Measurements from ENCODE around the gene SDK1. TPM values are rescaled to one million over a fixed set of nuclear protein-coding genes. Genes with fewer than 3 reads are reported as not detected.

Gene SDK1
- total RNA-seq, 1 donor = 0.36 TPM

DNA sequence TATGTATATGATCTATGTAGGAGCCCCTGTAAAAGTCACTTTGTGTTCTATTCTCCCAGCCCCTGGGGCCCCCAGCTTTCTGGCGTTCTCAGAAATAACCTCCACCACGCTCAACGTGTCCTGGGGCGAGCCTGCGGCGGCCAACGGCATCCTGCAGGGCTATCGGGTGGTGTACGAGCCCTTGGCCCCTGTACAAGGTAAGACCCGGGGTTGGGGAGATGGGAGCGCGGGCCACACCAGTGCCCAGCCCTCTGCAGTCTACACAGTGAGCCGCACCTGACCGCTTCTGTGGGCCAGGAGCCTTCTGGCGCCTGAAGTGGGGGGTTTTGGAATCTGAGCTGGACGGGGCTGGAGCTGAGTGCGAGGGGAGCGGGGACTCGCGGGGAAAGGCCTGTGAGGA, 908.9 kb downstream of the SDK1 start:
- TF ChIP-seq, protein P1, sequence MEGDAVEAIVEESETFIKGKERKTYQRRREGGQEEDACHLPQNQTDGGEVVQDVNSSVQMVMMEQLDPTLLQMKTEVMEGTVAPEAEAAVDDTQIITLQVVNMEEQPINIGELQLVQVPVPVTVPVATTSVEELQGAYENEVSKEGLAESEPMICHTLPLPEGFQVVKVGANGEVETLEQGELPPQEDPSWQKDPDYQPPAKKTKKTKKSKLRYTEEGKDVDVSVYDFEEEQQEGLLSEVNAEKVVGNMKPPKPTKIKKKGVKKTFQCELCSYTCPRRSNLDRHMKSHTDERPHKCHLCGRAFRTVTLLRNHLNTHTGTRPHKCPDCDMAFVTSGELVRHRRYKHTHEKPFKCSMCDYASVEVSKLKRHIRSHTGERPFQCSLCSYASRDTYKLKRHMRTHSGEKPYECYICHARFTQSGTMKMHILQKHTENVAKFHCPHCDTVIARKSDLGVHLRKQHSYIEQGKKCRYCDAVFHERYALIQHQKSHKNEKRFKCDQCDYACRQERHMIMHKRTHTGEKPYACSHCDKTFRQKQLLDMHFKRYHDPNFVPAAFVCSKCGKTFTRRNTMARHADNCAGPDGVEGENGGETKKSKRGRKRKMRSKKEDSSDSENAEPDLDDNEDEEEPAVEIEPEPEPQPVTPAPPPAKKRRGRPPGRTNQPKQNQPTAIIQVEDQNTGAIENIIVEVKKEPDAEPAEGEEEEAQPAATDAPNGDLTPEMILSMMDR (IDR thresholded peaks at IDR 0.05; ENCODE audit: extremely low read depth, low read depth, low read length) = no peak
- no peaks in the 10 kb centered on the region for H3K36me3 ChIP-seq (ENCODE audit: insufficient read depth, low read length)
- H3K9me3 ChIP-seq (ENCODE audit: low read depth, low read length) = no peaks in the 10 kb centered on the region
- no peak overlapping the region for H3K4me2 ChIP-seq (ENCODE audit: insufficient read depth, low read length)
- no peaks in the 10 kb centered on the region for H3K4me1 ChIP-seq (ENCODE audit: insufficient read depth, low read length)
- no peak overlapping the region for H3K4me3 ChIP-seq (ENCODE audit: insufficient read depth, low read length)
- H3K79me2 ChIP-seq (ENCODE audit: insufficient read depth, low read length) = no peaks in the 10 kb centered on the region
- H2AFZ ChIP-seq (ENCODE audit: low read length) = no peak overlapping the region
- no peaks in the 10 kb centered on the region for H3K27me3 ChIP-seq (ENCODE audit: insufficient read depth, low read length)
- H3K27ac ChIP-seq (ENCODE audit: low read depth, low read length) = no peak overlapping the region
- H4K20me1 ChIP-seq (ENCODE audit: insufficient read depth, low read length) = no peaks in the 10 kb centered on the region
- peak; percentile 15 for DNase-seq (ENCODE audit: insufficient read length, low spot score, missing footprints)

DNA sequence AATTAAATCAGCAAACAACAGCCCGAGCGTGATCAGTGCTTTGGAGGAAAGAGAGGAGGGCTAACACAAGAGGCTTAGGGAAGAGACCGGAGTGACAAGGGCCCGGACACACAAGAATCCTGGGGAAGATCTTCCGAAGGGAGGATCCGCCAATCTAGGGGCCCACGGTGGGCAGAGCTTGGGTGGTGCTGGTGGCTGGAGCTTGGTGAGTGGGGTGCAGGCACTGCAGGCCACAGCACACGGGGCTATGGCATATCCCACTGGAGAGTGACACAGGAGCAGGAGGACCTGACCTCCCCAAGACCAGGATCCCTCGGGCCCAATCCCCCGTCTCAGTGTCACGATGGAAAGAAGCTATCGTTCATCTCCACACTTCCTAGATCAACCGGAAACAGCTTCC, 909.8 kb downstream of the SDK1 start:
- no peaks in the 10 kb centered on the region for H3K9me3 ChIP-seq (ENCODE audit: low read depth, low read length)
- TF ChIP-seq, protein P1 (IDR thresholded peaks at IDR 0.05; ENCODE audit: extremely low read depth, low read depth, low read length) = no peak
- no peak overlapping the region for H3K4me3 ChIP-seq (ENCODE audit: insufficient read depth, low read length)
- no peaks in the 10 kb centered on the region for H3K27me3 ChIP-seq (ENCODE audit: insufficient read depth, low read length)
- H3K36me3 ChIP-seq (ENCODE audit: insufficient read depth, low read length) = no peaks in the 10 kb centered on the region
- no peaks in the 10 kb centered on the region for H3K79me2 ChIP-seq (ENCODE audit: insufficient read depth, low read length)
- H3K4me1 ChIP-seq (ENCODE audit: insufficient read depth, low read length) = no peaks in the 10 kb centered on the region
- H3K4me2 ChIP-seq (ENCODE audit: insufficient read depth, low read length) = no peak overlapping the region
- H4K20me1 ChIP-seq (ENCODE audit: insufficient read depth, low read length) = no peaks in the 10 kb centered on the region
- H2AFZ ChIP-seq (ENCODE audit: low read length) = no peak overlapping the region
- H3K27ac ChIP-seq (ENCODE audit: low read depth, low read length) = no peak overlapping the region
- DNase-seq (ENCODE audit: insufficient read length, low spot score, missing footprints) = peak; percentile 14

DNA sequence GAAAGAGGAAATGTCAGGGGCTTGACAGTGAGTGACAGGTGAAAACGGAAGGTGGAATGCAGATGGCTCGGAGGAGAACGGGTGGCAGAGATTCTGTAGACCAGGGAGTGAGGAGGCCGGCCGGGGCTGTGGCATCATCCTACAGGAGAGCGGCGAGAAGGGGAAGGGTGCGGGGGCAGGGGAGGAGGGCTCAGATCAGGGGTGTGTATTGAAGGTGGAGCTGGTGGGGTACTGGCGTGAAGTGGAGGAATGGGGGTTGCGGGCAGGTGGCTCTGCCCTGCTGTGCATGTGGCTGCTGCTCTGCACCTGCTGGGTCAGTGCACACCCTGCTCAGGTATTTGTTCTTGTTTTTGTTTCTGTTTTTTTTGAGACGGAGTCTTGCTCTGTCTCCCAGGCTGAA, 910.2 kb downstream of the SDK1 start:
- no peak overlapping the region for H3K27ac ChIP-seq (ENCODE audit: low read depth, low read length)
- no peak overlapping the region for H3K4me2 ChIP-seq (ENCODE audit: insufficient read depth, low read length)
- H3K79me2 ChIP-seq (ENCODE audit: insufficient read depth, low read length) = no peaks in the 10 kb centered on the region
- H3K36me3 ChIP-seq (ENCODE audit: insufficient read depth, low read length) = no peaks in the 10 kb centered on the region
- DNase-seq (ENCODE audit: insufficient read length, low spot score, missing footprints) = peak; percentile 74
- H3K4me3 ChIP-seq (ENCODE audit: insufficient read depth, low read length) = no peak overlapping the region
- no peaks in the 10 kb centered on the region for H3K4me1 ChIP-seq (ENCODE audit: insufficient read depth, low read length)
- TF ChIP-seq, protein P1 (IDR thresholded peaks at IDR 0.05; ENCODE audit: extremely low read depth, low read depth, low read length) = no peak
- H3K9me3 ChIP-seq (ENCODE audit: low read depth, low read length) = no peaks in the 10 kb centered on the region
- H2AFZ ChIP-seq (ENCODE audit: low read length) = no peak overlapping the region
- no peaks in the 10 kb centered on the region for H4K20me1 ChIP-seq (ENCODE audit: insufficient read depth, low read length)
- no peaks in the 10 kb centered on the region for H3K27me3 ChIP-seq (ENCODE audit: insufficient read depth, low read length)

DNA sequence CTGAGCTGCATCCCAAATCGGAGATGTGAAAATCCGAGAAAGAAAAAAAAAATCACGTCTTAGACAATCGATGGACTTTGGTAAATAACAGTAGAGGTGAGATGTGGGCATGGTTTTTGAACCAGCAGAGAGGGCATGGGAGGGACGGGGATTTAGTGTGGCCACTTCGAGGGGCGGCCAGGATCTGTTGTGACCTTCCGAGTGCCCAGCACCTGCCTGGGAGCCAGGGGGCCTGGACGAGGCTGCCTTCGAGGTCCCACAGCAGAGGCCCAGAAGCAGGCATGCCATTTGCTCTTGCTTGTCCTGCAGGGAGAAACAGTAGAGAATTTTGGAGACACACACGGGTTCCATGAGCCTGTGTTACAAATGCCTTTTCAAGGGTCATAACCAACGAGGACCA, 911.3 kb downstream of the SDK1 start:
- Histone ChIP-seq H3K27me3 (ENCODE audit: insufficient read depth, low read length) (no peaks in the 10 kb centered on the region), H3K4me1 (ENCODE audit: insufficient read depth, low read length) (no peaks in the 10 kb centered on the region), H3K79me2 (ENCODE audit: insufficient read depth, low read length) (no peaks in the 10 kb centered on the region), H3K27ac (ENCODE audit: low read depth, low read length) (no peak overlapping the region), H3K9me3 (ENCODE audit: low read depth, low read length) (no peaks in the 10 kb centered on the region), H3K4me3 (ENCODE audit: insufficient read depth, low read length) (no peak overlapping the region), H4K20me1 (ENCODE audit: insufficient read depth, low read length) (no peaks in the 10 kb centered on the region), H2AFZ (ENCODE audit: low read length) (no peak overlapping the region), H3K36me3 (ENCODE audit: insufficient read depth, low read length) (no peaks in the 10 kb centered on the region), H3K4me2 (ENCODE audit: insufficient read depth, low read length) (no peak overlapping the region)
- TF ChIP-seq, protein P1 (IDR thresholded peaks at IDR 0.05; ENCODE audit: extremely low read depth, low read depth, low read length) = no peak
- peak; percentile 13 for DNase-seq (ENCODE audit: insufficient read length, low spot score, missing footprints)

Data from osteoblast (primary cell).